GM18951 (cell line): ENCODE data around the gene FLT1.

Experiments used
- POLR2A ChIP-seq: IDR thresholded peaks from 4 replicates; pipeline ENCODE4 v1.6.1; 2011; ENCODE audit warnings: mild to moderate bottlenecking; ENCODE audit not compliant: insufficient read length, insufficient read depth; ENCODE audit errors: extremely low read depth
- in situ Hi-C: fragments of 300-500 bp; cut with MboI; formaldehyde crosslinking; loops from one replicate; pipeline ENCODE4 v1.12.0; 2022; ENCODE audit warnings: low sequenced_read_pairs, mixed read lengths, inconsistent platforms; ENCODE audit not compliant: unreplicated experiment

FLT1 gene

DNA sequence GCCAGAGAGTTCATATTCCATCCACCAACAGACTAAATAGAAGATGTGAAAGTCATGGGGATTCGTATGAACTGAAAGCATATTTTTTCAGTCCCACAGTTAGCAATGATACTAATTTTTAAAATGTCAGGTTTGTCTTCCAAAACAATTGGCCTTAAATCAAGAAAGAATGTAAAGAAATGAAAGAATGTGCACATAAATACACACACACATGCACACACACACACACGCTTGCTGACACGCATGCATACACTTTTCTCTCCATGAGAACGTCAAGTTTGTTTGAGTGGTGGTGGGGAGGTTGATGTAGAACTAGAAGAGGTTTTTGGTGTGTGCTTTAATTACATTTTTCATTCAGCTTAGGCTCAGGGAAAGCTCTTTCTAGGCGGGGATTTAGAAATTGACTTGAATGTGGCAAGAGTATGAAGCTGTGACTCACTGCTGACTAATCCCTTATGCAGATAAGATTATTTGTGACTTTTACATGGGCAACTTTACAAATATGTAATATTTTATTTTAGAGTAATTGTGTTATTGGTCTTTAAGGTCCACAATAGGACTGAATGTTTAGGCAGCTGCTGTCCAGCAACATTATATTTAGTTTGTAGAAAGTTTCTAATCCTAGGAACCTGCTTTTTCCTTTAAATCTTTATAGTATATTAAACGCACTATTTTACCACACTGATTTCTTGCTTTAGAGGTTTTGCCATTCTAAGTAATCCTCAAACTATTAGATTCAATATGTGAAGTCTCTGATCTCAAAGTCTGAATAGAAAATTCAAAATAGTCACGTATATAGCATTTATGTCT is 18.8 kb downstream of the FLT1 start:
- TF ChIP-seq POLR2A = no peak
- in situ Hi-C loops = no loop called here

GRCh38 chr13:28474491-28475134 is 20.3 kb downstream of the FLT1 start:
- in situ Hi-C loops = no loop called here
- no peak for TF ChIP-seq POLR2A

GRCh38 chr13:28473044-28473443 is 21.9 kb downstream of the FLT1 start:
- in situ Hi-C loops = no loop called here
- no peak for TF ChIP-seq POLR2A

DNA sequence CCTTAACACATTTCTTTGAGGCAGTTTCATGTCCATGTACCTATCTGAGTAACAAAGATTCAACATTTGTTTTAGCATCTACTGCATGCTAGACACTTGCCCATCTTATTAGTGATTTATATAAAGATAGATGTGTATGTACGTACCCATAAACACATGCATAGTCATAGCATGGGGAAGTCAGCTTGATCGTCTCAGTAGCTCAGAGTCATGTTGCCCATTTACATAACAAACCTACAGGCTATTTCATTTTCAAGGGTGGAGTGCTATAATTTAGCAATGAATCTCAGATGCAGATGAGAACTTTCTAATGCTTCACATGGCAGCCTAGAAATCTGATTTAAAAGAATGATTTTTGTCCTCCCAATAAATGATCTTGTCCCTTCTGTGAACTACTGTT is 23.5 kb downstream of the FLT1 start:
- no peak for TF ChIP-seq POLR2A
- in situ Hi-C loops = no loop called here

- no peak for TF ChIP-seq POLR2A
- in situ Hi-C loops = no loop called here
Observed at GRCh38 chr13:28470296-28470695, 24.6 kb downstream of the FLT1 start.

DNA sequence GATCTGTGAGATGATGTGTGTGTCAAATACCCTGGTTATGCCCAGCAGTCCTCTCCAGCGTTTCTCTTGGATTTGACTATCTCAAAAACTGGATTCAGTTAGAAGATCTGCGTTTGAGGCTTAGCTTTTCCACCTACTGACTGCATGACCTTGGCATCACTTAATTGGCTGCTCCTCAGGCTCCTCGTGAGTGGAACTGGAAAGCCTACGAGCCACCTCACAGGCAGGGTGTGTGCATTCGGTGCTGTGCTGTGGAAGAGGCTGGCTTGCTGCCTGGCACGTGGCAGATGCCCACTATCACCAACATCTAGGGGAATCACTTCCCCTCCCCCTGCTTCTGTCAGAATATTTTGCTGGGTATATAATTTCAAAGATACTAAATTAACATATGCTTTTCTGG is 25.6 kb downstream of the FLT1 start:
- in situ Hi-C loops = no loop called here
- no peak for TF ChIP-seq POLR2A

- in situ Hi-C loops = no loop called here
Observed at GRCh38 chr13:28468023-28468915, 26.7 kb downstream of the FLT1 start.

DNA sequence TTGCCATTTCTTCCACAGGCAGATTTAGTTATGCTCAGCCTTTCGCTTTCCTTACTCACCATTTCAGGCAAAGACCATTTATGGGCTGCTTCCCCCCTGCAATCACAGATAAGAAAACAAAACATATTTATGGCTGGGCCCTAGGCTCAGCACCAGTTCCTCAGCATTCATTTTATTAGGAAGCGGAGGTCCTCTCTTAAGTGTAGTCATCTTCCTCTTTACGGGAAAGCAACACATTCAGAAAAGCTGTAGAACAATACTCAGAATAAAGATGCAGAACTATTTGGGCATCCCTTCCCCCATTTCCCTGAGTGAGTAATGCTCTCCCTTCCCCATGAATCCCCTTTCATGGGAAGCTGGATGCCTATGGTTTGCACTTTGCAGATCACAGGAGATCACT is 27.9 kb downstream of the FLT1 start:
- TF ChIP-seq POLR2A = no peak
- in situ Hi-C loops = no loop called here

More at GRCh38 chr13:28468023-28468915, 26.7 kb downstream of the FLT1 start:
- TF ChIP-seq POLR2A = no peak

GRCh38 chr13:28466151-28466550 is 28.8 kb downstream of the FLT1 start:
- in situ Hi-C loops = no loop called here
- TF ChIP-seq POLR2A = no peak

GRCh38 chr13:28464861-28465460 is 30.0 kb downstream of the FLT1 start:
- in situ Hi-C loops = no loop called here
- TF ChIP-seq POLR2A = no peak

DNA sequence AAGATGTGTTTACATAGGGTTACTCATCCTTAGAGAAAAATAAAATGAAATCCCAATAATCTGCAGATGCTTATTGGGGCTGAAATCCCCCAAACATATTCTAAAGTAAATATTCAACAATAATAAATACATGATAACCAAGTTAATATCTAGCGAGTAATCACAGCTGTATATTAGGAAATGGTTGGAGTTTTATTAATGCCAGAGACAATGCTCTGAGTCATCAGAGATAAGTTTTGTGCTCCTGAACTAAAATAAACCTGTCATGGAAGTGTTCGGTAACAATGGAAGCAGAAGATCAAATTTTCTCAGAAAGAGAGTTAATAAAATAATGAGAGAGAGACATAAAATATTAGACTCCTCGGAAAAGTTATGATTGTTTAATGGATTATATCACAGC is 31.4 kb downstream of the FLT1 start:
- no peak for TF ChIP-seq POLR2A
- in situ Hi-C loops = no loop called here

- no peak for TF ChIP-seq POLR2A
- in situ Hi-C loops = no loop called here
Observed at GRCh38 chr13:28459911-28460310, 35.0 kb downstream of the FLT1 start.

DNA sequence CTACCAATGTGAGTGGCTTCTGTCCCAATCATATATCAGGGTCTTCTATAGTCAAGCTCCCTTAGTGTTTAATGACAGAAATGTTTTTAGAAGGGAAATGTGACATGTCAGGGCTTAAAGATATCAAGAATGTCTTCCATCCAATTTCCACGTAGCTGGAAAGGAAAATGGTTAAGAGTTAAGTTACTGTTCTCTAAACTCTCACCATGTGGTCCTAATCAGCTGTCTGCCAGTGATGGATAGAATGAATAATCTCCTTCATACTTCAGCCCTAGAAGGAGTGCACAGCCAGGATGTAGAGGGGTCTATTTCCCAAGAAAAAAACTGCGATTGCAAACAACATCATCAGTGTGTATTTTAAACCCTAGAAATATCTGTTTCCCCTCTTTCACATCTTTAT is 36.3 kb downstream of the FLT1 start:
- no peak for TF ChIP-seq POLR2A

More for the DNA sequence above, 36.3 kb downstream of the FLT1 start:
- in situ Hi-C loops = no loop called here
